GM23248 (cell line): Measurements from ENCODE around the gene SHROOM4. TPM values are rescaled to one million over a fixed set of nuclear protein-coding genes. Genes with fewer than 3 reads are reported as not detected.

Source experiments
- DNase-seq: peaks from one replicate; pipeline ENCODE4 v3.0.0-alpha.2; 2015
- H2AFZ ChIP-seq: fragments of 200-600 bp; sonication (generic); 2 replicates; pipeline ENCODE4 v1.6.1; 2016; ENCODE audit warnings: antibody characterized with exemption
- H3F3A ChIP-seq: fragments of 200-600 bp; sonication (generic); 2 replicates; pipeline ENCODE4 v1.6.1; 2016; ENCODE audit warnings: mild to moderate bottlenecking, antibody characterized with exemption, mixed run types; ENCODE audit not compliant: insufficient read depth
- H3K27ac ChIP-seq: fragments of 200-600 bp; sonication (generic); 2 replicates; pipeline ENCODE4 v1.5.1; 2016; ENCODE audit warnings: mild to moderate bottlenecking
- H3K27me3 ChIP-seq: fragments of 200-600 bp; sonication (generic); replicated peaks from 2 replicates; pipeline ENCODE4 v1.6.1; 2016; ENCODE audit warnings: mild to moderate bottlenecking; ENCODE audit not compliant: insufficient read depth
- H3K36me3 ChIP-seq: fragments of 200-600 bp; sonication (generic); 2 replicates; pipeline ENCODE4 v1.6.1; 2016; ENCODE audit warnings: low read depth, mild to moderate bottlenecking
- H3K4me1 ChIP-seq: fragments of 200-600 bp; sonication (generic); 2 replicates; pipeline ENCODE4 v1.6.1; 2016; ENCODE audit warnings: mild to moderate bottlenecking; ENCODE audit not compliant: insufficient read depth
- H3K4me2 ChIP-seq: fragments of 200-600 bp; sonication (generic); one replicate; pipeline ENCODE4 v1.6.1; 2016; ENCODE audit warnings: mild to moderate bottlenecking; ENCODE audit not compliant: unreplicated experiment
- H3K4me3 ChIP-seq: fragments of 200-600 bp; sonication (generic); 2 replicates; pipeline ENCODE4 v1.5.1; 2016; ENCODE audit warnings: mild to moderate bottlenecking
- H3K79me2 ChIP-seq: fragments of 200-600 bp; sonication (generic); 2 replicates; pipeline ENCODE4 v1.6.1; 2016; ENCODE audit warnings: mild to moderate bottlenecking; ENCODE audit not compliant: insufficient read depth
- H3K9ac ChIP-seq: fragments of 200-600 bp; sonication (generic); 2 replicates; pipeline ENCODE4 v1.6.1; 2016; ENCODE audit warnings: mild to moderate bottlenecking
- H3K9me2 ChIP-seq: fragments of 200-600 bp; sonication (generic); 2 replicates; pipeline ENCODE4 v1.6.1; 2016; ENCODE audit warnings: mixed run types, mild to moderate bottlenecking, moderate library complexity; ENCODE audit not compliant: insufficient read depth
- H3K9me3 ChIP-seq: fragments of 200-600 bp; sonication (generic); one replicate; pipeline ENCODE4 v1.6.1; 2017; ENCODE audit warnings: low read depth
- H4K20me1 ChIP-seq: fragments of 200-600 bp; sonication (generic); 2 replicates; pipeline ENCODE4 v1.6.0; 2016; ENCODE audit not compliant: insufficient read depth
- EZH2 ChIP-seq: fragments of 200-600 bp; sonication (generic); IDR thresholded peaks from 2 replicates; pipeline ENCODE4 v1.6.1; 2018; ENCODE audit warnings: antibody characterized with exemption, mild to moderate bottlenecking; ENCODE audit not compliant: insufficient read depth, poor library complexity, severe bottlenecking
- EZH2phosphoT487 ChIP-seq: fragments of 200-600 bp; sonication (generic); IDR thresholded peaks from 2 replicates; pipeline ENCODE4 v1.6.1; 2018; ENCODE audit warnings: antibody characterized with exemption, moderate library complexity, mild to moderate bottlenecking, low read depth; ENCODE audit not compliant: insufficient read depth
- WGBS, 2 experiments: methylation state at CpG; one replicate each; pipeline ENCODE4 v1.1.6; 2015 to 2017; ENCODE audit warnings: low lambda C conversion rate in 2 of 2, low coverage in 1 of 2; ENCODE audit errors: missing lambda C conversion rate in 2 of 2; 5-methylcytosine and 5-hydroxymethylcytosine counted together
- in situ Hi-C: fragments of 300-500 bp; cut with MboI; formaldehyde crosslinking; loops from 2 replicates; pipeline ENCODE4 v1.15.0; 2020
- polyA plus RNA-seq: library from polyadenylated mRNA; unstranded; fragments of >200 nt; fragmentation: Nextera tagmentation; extraction: Ambion mirVana; gene quantifications from 2 replicates; pipeline ENCODE4 v1.2.1, GENCODE V29; 2016
- total RNA-seq: library from RNA; depleted of rRNA; stranded (reverse); fragments of >200 nt; shearing (Covaris generic); gene quantifications from 2 replicates; pipeline ENCODE4 v1.2.3, GENCODE V29; 2014

Gene SHROOM4
- total and polyA plus RNA-seq, 2 experiments from 2014 or later = 0.55 to 1.7 TPM

- no peaks in the 10 kb centered on the region for H3K36me3 ChIP-seq
Measured at GRCh38 chrX:50812995-50813842, 775 bp downstream of the SHROOM4 start.

GRCh38 chrX:50805276-50805675, 8.7 kb downstream of the SHROOM4 start:
- Histone ChIP-seq H3K9me2 (no peaks in the 10 kb centered on the region), H3F3A (no peaks in the 10 kb centered on the region)
- in situ Hi-C loops = no loop called here

More at GRCh38 chrX:50812995-50813842, 775 bp downstream of the SHROOM4 start:
- 0% methylated on average over 9 to 17 of the region's 59 CpGs for WGBS, 2 experiments
- peak overlapping the region; percentile 88 for H3K4me2 ChIP-seq
- H3K9ac ChIP-seq = peak overlapping the region; percentile 78
- H3K4me1 ChIP-seq = peaks cover 8% of the 10 kb centered on the region; the same call in 1 of the 2 replicates
- H4K20me1 ChIP-seq = no peaks in the 10 kb centered on the region
- H3K79me2 ChIP-seq = no peaks in the 10 kb centered on the region
- peak overlapping the region; percentile 37 for H3K27ac ChIP-seq
- no peak for TF ChIP-seq EZH2
- no peak for TF ChIP-seq EZH2phosphoT487
- in situ Hi-C loops = no loop called here
- peak overlapping the region; percentile 78 for H3K4me3 ChIP-seq
- peak; percentile 77 for DNase-seq
- H2AFZ ChIP-seq = peak overlapping the region; percentile 96
- no peaks in the 10 kb centered on the region for H3F3A ChIP-seq
- H3K27me3 ChIP-seq = no peaks in the 10 kb centered on the region
- H3K9me2 ChIP-seq = no peaks in the 10 kb centered on the region
- H3K9me3 ChIP-seq = no peaks in the 10 kb centered on the region

GRCh38 chrX:50801135-50801534, 12.9 kb downstream of the SHROOM4 start:
- H3K4me2 ChIP-seq = no peak overlapping the region
- no peak for DNase-seq
- H3K9me3 ChIP-seq = no peaks in the 10 kb centered on the region
- TF ChIP-seq EZH2 (no peak), EZH2phosphoT487 (no peak)
- H3K9ac ChIP-seq = no peak overlapping the region
- H3F3A ChIP-seq = 0 out of 2 replicates have a peak, but pooled peaks cover 3% of the 10 kb centered on the region
- in situ Hi-C loops = no loop called here
- H3K9me2 ChIP-seq = no peaks in the 10 kb centered on the region
- H3K27ac ChIP-seq = no peak overlapping the region
- H3K79me2 ChIP-seq = no peaks in the 10 kb centered on the region
- H3K4me3 ChIP-seq = no peak overlapping the region
- no peaks in the 10 kb centered on the region for H3K36me3 ChIP-seq
- no peaks in the 10 kb centered on the region for H3K27me3 ChIP-seq
- H4K20me1 ChIP-seq = no peaks in the 10 kb centered on the region
- no peak overlapping the region for H2AFZ ChIP-seq
- H3K4me1 ChIP-seq = peaks cover 9% of the 10 kb centered on the region; the same call in 1 of the 2 replicates
- 20 to 30% methylated on average over 1 to 2 of the region's 2 CpGs for WGBS, 2 experiments

More at GRCh38 chrX:50805276-50805675, 8.7 kb downstream of the SHROOM4 start:
- H3K9me3 ChIP-seq = no peaks in the 10 kb centered on the region
- no peaks in the 10 kb centered on the region for H3K79me2 ChIP-seq
- H4K20me1 ChIP-seq = no peaks in the 10 kb centered on the region
- H3K4me1 ChIP-seq = no peaks in the 10 kb centered on the region
- H3K27me3 ChIP-seq = no peaks in the 10 kb centered on the region
- H3K27ac ChIP-seq = no peak overlapping the region
- H3K4me3 ChIP-seq = no peak overlapping the region
- no peak overlapping the region for H3K9ac ChIP-seq
- H3K36me3 ChIP-seq = no peaks in the 10 kb centered on the region
- no peak overlapping the region for H2AFZ ChIP-seq
- 67 to 74% methylated on average over 4 of the region's 4 CpGs for WGBS, 2 experiments
- no peak overlapping the region for H3K4me2 ChIP-seq
- no peak for TF ChIP-seq EZH2
- no peak for DNase-seq

- H3K4me1 ChIP-seq = peaks cover 9% of the 10 kb centered on the region; the same call in 1 of the 2 replicates
- no peak for TF ChIP-seq EZH2phosphoT487
- TF ChIP-seq EZH2 = no peak
- no peak overlapping the region for H2AFZ ChIP-seq
- WGBS, 2 experiments = 86 to 100% methylated on average over 4 of the region's 4 CpGs
- H3K4me2 ChIP-seq = no peak overlapping the region
- no peak overlapping the region for H3K9ac ChIP-seq
- peak overlapping the region; percentile 45 for H3K27ac ChIP-seq
- no peaks in the 10 kb centered on the region for H3K79me2 ChIP-seq
- no peaks in the 10 kb centered on the region for H3K36me3 ChIP-seq
- H3K4me3 ChIP-seq = no peak overlapping the region
- DNase-seq = peak; percentile 49
- no peaks in the 10 kb centered on the region for H3K9me2 ChIP-seq
- 0 out of 2 replicates have a peak, but pooled peaks cover 3% of the 10 kb centered on the region for H3F3A ChIP-seq
- no peaks in the 10 kb centered on the region for H4K20me1 ChIP-seq
- in situ Hi-C loops = no loop called here
- H3K9me3 ChIP-seq = no peaks in the 10 kb centered on the region
- no peaks in the 10 kb centered on the region for H3K27me3 ChIP-seq
Measured at GRCh38 chrX:50799531-50799961, 14.4 kb downstream of the SHROOM4 start.
